ENCODE data around the gene HOOK1.

DNA sequence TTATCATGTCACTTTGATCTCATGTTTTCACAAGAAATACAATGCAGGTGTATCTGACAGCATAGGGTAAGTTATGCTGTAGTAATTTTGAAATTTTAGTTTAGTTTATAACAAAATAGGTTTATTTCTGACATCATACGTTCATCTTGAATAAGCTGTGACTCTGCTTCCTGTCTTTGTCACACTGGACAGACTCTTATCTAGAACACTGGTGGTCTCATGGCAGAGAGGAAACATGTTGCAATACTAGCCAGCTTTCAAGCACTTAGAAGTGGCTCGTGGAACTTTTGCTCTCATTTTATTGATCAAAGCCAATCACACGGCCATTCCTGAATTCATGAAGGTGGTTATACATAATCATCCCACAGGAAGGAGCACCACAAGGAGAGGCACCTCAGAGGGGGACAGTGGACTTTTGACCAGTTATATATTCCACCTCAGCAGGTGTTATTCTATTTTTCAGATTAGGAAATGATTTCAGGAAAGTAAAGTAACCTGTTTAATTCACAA, 65.3 kb downstream of the HOOK1 start:
- TF ChIP-seq POLR2AphosphoS5 (IDR thresholded peaks at IDR 0.05; ENCODE audit: borderline replicate concordance, low read depth, low read length) (no peak), EZH2 (IDR thresholded peaks at IDR 0.05) (no peak), FOXP2 (optimal IDR thresholded peaks at IDR 0.05; ENCODE audit: control extremely low read depth, extremely low read length, insufficient read depth) (no peak)
